RWPE1 (cell line): ENCODE results near the gene CLHC1.

ENCODE experiments used
- CTCF ChIA-PET: fragments of 350-600 bp; sonication (Branson Sonifier 250); formaldehyde crosslinking; extraction: SDS; loops from one replicate; lab custom pipeline; 2021; lab: Yijun Ruan, JAX
- POLR2A ChIA-PET: fragments of 400-600 bp; formaldehyde crosslinking; extraction: SDS; loops from one replicate; lab custom pipeline; 2020; ENCODE audit warnings: antibody characterized with exemption; ENCODE audit not compliant: low non-redundant PET; lab: Yijun Ruan, JAX
- DNase-seq: peaks from one replicate; pipeline ENCODE4 v3.0.0; 2012; ENCODE audit warnings: low spot score
- H3K27ac ChIP-seq: fragments of 450-650 bp; 2 replicates; pipeline ENCODE4 v1.5.1; 2017
- TF ChIP-seq, protein P1 (sequence below): fragments of 450-650 bp; conservative IDR thresholded peaks from 2 replicates; pipeline ENCODE4 v1.5.1; 2017; ENCODE audit warnings: low read depth, mild to moderate bottlenecking

CLHC1 gene

DNA sequence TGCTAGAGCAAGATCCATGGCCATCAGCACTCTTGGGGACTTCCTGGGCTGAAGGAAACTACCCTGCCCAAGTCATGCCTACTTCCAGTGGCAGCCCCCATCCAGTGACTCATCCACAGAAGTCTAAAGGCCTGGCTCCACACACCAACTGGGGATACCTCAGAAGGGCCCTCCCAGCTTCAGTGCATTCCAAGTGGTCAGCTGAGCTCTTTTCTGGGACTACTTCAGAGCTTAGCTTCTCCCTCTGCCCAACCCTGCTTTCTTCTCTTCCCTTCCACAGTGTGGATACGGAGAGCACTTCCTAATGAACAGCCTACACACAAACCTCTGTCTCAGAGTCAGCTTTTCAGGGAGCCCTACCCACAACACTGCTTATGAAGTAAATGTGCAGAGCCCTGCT lies 66.5 kb downstream of the CLHC1 start:
- POLR2A ChIA-PET, result no interaction called here
- TF ChIP-seq, protein P1, sequence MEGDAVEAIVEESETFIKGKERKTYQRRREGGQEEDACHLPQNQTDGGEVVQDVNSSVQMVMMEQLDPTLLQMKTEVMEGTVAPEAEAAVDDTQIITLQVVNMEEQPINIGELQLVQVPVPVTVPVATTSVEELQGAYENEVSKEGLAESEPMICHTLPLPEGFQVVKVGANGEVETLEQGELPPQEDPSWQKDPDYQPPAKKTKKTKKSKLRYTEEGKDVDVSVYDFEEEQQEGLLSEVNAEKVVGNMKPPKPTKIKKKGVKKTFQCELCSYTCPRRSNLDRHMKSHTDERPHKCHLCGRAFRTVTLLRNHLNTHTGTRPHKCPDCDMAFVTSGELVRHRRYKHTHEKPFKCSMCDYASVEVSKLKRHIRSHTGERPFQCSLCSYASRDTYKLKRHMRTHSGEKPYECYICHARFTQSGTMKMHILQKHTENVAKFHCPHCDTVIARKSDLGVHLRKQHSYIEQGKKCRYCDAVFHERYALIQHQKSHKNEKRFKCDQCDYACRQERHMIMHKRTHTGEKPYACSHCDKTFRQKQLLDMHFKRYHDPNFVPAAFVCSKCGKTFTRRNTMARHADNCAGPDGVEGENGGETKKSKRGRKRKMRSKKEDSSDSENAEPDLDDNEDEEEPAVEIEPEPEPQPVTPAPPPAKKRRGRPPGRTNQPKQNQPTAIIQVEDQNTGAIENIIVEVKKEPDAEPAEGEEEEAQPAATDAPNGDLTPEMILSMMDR, result no peak
- CTCF ChIA-PET, result interaction anchor here (0.6 kb wide), 1 partner anchor 756 kb away, joined by 3 read pairs; no protein-coding TSS in a partner anchor
- H3K27ac ChIP-seq, result no peak overlapping the region
- DNase-seq, result no peak

DNA sequence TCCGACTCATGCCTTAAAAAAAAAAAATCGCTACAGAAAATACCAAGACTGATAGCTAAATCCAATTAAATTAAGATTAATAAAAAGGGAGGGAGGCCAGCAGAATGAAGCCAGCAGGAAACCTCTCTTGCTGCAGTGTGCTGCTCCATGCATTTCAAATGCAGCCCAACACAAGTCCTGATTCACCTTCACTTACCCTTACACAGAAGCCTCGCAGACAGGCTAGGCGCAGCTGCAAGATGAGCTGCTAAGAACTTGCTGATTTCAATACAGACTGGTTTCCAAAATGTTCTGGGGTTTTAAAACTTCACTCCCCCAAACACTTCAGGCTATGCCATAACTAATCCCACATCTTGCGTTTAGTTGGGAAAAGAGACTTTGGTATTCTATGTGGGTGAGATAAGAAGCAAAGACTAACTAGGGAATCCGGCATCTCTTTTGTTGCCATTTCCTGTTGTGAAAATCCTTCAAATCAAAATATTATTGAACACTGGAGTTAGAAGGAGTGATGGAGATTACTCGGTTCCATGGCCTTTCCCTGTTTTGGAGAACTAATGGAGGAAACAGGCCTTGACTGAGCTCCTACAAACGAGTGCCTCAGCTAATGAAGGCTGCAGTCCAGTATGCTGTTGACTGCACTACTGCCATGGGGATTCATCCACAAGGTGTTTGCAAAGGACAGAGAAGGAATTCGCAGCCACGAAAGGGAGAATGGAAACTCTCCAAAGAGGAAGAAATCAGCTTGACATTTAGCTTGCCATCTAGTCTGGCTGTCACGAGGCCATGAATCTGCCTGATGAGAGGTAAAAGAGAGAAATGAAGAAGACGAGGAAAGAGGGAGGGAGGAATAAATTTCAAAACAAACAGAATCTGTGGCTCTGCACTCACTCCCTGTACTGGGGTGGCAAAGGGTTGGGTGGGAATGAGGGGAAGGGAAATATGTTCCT lies 67.3 kb downstream of the CLHC1 start:
- H3K27ac ChIP-seq, result no peak overlapping the region
- TF ChIP-seq, protein P1, result no peak
- DNase-seq, result no peak
- CTCF ChIA-PET, result interaction anchor here (0.6 to 0.9 kb wide), 4 partner anchors 124 to 756 kb away, joined by 3 to 5 read pairs (median 3); no protein-coding TSS in a partner anchor
- POLR2A ChIA-PET, result no interaction called here

DNA sequence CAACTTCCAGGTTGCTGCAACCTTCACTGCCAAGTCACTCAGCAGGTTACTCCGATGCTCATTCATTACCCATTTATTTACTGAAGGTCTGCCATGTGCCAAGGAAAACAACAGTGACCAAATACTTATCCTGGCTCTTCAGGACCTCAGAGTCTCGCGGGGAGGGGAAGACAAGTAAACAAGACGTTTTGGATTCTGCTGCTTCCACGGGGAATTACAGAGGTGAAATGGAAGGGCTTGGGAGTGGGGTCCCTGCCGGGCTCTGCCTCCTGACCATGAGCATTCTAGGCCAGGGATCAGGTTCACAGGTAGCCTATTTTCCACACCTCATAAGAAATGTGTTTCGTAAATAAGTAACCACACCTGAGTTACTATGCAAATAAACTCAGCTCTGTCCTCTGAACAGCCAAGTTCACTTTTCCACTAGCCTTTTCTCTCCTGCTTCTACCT lies 68.1 kb downstream of the CLHC1 start:
- ChIA-PET CTCF (interaction anchor here (0.5 to 0.9 kb wide), 3 partner anchors 10 to 264 kb away, joined by 3 to 5 read pairs (median 4); no protein-coding TSS in a partner anchor), POLR2A (no interaction called here)
- TF ChIP-seq, protein P1, result no peak
- DNase-seq, result no peak
- H3K27ac ChIP-seq, result no peak overlapping the region

DNA sequence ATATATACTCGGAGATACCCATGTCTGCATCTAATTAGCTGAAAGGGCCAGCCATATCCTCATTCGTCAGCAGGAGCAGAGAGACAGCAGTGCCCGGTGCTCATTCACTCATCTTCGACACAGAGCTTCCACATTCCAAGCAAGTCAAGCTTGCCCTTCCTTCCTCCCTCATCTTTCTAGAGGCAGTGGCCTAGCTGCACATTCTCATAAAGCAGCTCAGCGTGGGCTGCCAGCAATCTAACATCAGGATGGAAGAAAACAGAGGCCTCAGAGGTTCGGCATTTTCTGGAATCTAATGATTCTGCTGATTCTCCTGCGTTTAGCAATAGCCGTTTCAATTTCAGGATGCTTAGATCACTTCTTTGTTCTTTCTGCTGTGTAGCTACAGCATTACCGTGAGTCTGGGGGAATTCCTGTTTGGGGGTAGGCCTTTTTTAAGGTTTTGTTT lies 68.8 kb downstream of the CLHC1 start:
- TF ChIP-seq, protein P1, result no peak
- CTCF ChIA-PET, result interaction anchor here (0.6 to 0.8 kb wide), 3 partner anchors 11 to 117 kb away, joined by 3 to 4 read pairs (median 3); no protein-coding TSS in a partner anchor
- POLR2A ChIA-PET, result no interaction called here
- DNase-seq, result no peak
- no peak overlapping the region for H3K27ac ChIP-seq

DNA sequence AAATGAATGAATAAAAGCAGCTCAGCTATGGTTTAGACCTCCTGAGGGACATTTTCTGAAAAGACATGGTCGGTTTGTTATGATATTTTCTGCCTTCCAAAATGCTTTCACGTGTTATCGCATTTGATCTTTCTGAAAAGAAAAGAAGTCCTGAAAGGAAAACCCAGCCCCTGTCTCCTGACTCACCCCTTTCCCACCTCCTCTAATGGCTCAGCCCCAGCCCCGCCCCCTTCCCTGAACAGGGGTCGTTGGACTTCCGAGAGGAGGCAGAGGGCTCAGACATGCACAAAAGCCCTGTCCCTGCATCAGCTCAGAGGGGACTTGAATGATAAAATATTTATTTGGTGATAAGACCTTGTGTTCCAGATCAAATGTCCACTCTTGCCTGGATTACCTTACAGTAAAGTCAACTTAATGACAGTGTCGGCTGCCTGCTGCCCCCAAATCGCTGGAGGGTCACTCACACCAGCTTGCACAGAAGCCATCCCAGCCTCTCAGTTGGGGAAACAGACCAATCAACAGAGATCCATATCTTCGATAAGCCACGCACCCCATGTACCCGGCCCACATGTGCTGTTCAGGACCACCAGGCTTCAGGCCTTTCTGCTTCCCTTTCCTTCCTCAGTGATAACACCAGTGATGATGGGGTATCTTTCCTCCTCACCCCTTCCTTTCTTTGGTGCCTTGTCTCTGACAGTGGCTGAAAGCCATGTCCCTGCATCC lies 69.6 kb downstream of the CLHC1 start:
- POLR2A ChIA-PET, result no interaction called here
- CTCF ChIA-PET, result interaction anchor here (0.8 kb wide), 1 partner anchor 114 kb away, joined by 3 read pairs; no protein-coding TSS in a partner anchor
- no peak overlapping the region for H3K27ac ChIP-seq
- no peak for DNase-seq
- TF ChIP-seq, protein P1, result no peak
